Activated T-helper 1 cell treated with Interleukin-2 at 50 U/mL for 16 hours (primary cell): ENCODE data around the gene UBN1.

ENCODE experiments used
- DNase-seq: peaks from one replicate; pipeline ENCODE4 v3.0.0-alpha.2; 2020; ENCODE audit warnings: low read depth

The UBN1 gene

DNA sequence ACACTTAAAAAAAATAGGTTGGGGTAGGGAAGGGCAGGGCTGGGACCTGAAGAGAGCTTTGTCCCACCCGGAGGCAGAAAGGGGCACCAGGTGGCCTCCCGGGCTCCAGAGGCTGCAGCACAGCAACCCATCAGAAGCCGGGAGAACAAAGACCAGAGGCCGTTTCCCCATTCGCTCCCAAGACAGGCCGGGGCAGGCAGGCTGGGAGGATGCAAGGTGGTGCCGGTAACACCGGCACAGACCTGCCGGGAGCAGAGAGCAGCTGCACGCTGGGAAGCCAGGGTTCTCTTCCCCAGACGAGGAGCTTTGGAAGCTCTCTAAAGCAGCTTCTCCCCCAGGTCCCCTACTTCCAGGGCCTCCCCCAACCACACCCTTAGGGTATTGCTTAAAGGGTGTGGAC lies 84.1 kb downstream of the UBN1 start:
- no peak for DNase-seq
